Activated naive CD8-positive, alpha-beta T cell treated with anti-CD3 and anti-CD28 coated beads for 36 hours (primary cell): Measurements from ENCODE around the gene CDRT4. TPM values are rescaled to one million over a fixed set of nuclear protein-coding genes. Genes with fewer than 3 reads are reported as not detected.

Experiments
- DNase-seq: peaks from one replicate; pipeline ENCODE4 v3.0.0; 2021
- H3K27ac Mint-ChIP-seq: one replicate; pipeline ENCODE4 v1.8.0; 2022; ENCODE audit warnings: mild to moderate bottlenecking, moderate library complexity, mixed read lengths
- H3K27me3 Mint-ChIP-seq: one replicate; pipeline ENCODE4 v1.8.0; 2022; ENCODE audit warnings: mild to moderate bottlenecking, mixed read lengths
- H3K36me3 Mint-ChIP-seq: one replicate; pipeline ENCODE4 v1.8.0; 2021; ENCODE audit warnings: mild to moderate bottlenecking, mixed read lengths
- H3K4me1 Mint-ChIP-seq: one replicate; pipeline ENCODE4 v1.8.0; 2021; ENCODE audit warnings: mixed read lengths
- H3K4me3 Mint-ChIP-seq: one replicate; pipeline ENCODE4 v1.8.0; 2022; ENCODE audit warnings: mild to moderate bottlenecking, moderate library complexity, mixed read lengths
- H3K9me3 Mint-ChIP-seq: one replicate; pipeline ENCODE4 v1.8.0; 2022; ENCODE audit warnings: mixed read lengths
- total RNA-seq, 2 experiments: library from RNA; stranded (reverse); gene quantifications; one replicate each; pipeline ENCODE4 v1.2.3, GENCODE V29; 2021

CDRT4 gene
- total RNA-seq, 2 experiments from 2014 or later, result 1.9 to 3.2 TPM

- peak; percentile 26 for DNase-seq
- peaks cover 16% of the 10 kb centered on the region for H3K4me1 Mint-ChIP-seq
- H3K36me3 Mint-ChIP-seq, result peaks cover 41% of the 10 kb centered on the region
- H3K27ac Mint-ChIP-seq, result peak overlapping the region; percentile 25
- H3K4me3 Mint-ChIP-seq, result no peak overlapping the region
- H3K9me3 Mint-ChIP-seq, result peaks cover 11% of the 10 kb centered on the region
- no peaks in the 10 kb centered on the region for H3K27me3 Mint-ChIP-seq
Observed at GRCh38 chr17:15436473-15437302, 30.7 kb downstream of the CDRT4 start.

DNA sequence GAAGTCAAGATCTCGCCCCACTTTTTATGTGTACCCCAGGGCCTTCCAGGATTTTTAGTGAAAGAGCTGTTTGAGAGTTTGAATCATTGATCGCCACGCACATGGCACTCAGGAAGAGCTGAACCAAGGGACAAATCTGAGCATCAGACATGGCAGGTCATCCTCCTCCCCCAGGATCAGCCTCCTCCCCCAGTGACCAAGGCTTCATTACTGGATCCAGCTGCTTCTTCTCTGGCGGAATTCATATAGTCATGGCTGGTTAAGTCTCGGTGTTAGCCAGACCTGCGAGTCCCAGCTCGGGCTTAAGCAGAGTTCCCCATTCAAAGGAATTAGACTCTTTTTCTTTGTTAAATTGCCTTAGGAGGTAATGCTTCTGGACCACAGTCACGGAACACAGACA, 32.5 kb downstream of the CDRT4 start:
- H3K9me3 Mint-ChIP-seq, result peaks cover 11% of the 10 kb centered on the region
- no peak overlapping the region for H3K4me3 Mint-ChIP-seq
- H3K4me1 Mint-ChIP-seq, result peaks cover 16% of the 10 kb centered on the region
- peaks cover 35% of the 10 kb centered on the region for H3K36me3 Mint-ChIP-seq
- no peaks in the 10 kb centered on the region for H3K27me3 Mint-ChIP-seq
- H3K27ac Mint-ChIP-seq, result no peak overlapping the region
- DNase-seq, result no peak

GRCh38 chr17:15432807-15433611, 34.4 kb downstream of the CDRT4 start:
- DNase-seq, result no peak
- Mint-ChIP-seq H3K27ac (no peak overlapping the region), H3K27me3 (no peaks in the 10 kb centered on the region), H3K9me3 (peaks cover 11% of the 10 kb centered on the region), H3K36me3 (peaks cover 22% of the 10 kb centered on the region), H3K4me3 (no peak overlapping the region), H3K4me1 (peaks cover 16% of the 10 kb centered on the region)

DNA sequence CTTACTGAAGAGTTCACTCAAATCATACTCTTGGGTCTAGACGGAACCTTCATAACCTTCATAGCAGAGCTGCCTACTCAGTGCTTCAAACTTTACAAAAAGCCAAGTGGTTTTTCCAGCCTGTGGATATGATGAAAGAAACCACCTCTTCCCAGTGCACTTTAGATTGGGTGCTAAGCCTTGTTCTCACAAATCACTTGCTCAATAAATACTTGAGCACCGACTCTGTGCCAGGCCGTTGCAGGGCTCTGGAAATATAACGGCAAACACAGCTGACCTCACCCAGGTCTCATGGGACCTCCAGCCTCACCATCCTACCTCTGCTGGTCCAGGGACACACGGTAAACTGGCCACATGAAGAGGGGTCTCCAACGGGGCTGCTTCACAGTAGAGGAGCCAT, 35.7 kb downstream of the CDRT4 start:
- peaks cover 2% of the 10 kb centered on the region for H3K9me3 Mint-ChIP-seq
- no peak overlapping the region for H3K27ac Mint-ChIP-seq
- H3K4me3 Mint-ChIP-seq, result no peak overlapping the region
- DNase-seq, result no peak
- peaks cover 8% of the 10 kb centered on the region for H3K4me1 Mint-ChIP-seq
- H3K27me3 Mint-ChIP-seq, result no peaks in the 10 kb centered on the region
- H3K36me3 Mint-ChIP-seq, result peaks cover 10% of the 10 kb centered on the region

DNA sequence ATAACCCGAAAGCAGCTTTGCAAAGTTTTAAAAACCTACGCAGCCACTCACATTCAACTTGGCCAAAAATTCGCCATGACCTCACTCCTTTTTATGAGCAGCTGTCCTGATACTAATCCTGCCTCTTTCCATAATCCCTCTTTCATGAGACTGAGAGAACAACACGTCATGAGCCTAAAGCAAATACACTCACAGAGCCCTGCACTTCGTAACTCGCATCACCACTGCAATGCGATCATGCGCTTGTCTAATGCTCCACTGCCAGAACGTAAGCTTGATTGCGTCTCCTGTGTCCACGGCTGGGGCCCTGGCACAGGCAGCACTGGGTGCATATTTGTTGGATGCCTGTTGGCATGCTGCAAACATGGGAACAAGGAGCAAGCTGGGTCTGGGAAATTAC, 36.2 kb downstream of the CDRT4 start:
- Mint-ChIP-seq H3K9me3 (peaks cover 6% of the 10 kb centered on the region), H3K27me3 (no peaks in the 10 kb centered on the region), H3K4me3 (no peak overlapping the region), H3K36me3 (peaks cover 8% of the 10 kb centered on the region), H3K4me1 (peaks cover 2% of the 10 kb centered on the region), H3K27ac (no peak overlapping the region)
- DNase-seq, result no peak

DNA sequence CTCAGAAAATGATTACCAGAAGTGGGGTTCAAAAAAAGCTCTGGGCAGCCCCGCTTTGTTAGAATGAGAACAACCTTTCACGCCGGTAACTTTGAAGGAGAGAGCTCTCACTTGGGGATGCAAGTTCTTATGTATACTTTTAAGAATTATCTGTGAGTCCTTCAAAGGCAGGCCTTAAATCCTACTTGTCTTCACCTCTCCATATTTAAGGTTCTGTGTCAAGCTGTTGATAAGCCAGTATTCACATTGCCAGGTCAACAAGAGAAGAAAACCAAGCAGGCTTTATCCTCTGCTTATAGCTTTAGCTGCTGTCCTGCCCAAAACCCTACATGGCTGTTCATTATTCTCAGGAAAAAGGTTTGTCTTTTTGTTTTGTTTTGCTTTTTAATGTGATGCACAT, 42.9 kb downstream of the CDRT4 start:
- Mint-ChIP-seq H3K27me3 (no peaks in the 10 kb centered on the region), H3K9me3 (peaks cover 4% of the 10 kb centered on the region), H3K4me1 (no peaks in the 10 kb centered on the region), H3K4me3 (no peak overlapping the region), H3K36me3 (peaks cover 2% of the 10 kb centered on the region), H3K27ac (no peak overlapping the region)
- DNase-seq, result no peak

DNA sequence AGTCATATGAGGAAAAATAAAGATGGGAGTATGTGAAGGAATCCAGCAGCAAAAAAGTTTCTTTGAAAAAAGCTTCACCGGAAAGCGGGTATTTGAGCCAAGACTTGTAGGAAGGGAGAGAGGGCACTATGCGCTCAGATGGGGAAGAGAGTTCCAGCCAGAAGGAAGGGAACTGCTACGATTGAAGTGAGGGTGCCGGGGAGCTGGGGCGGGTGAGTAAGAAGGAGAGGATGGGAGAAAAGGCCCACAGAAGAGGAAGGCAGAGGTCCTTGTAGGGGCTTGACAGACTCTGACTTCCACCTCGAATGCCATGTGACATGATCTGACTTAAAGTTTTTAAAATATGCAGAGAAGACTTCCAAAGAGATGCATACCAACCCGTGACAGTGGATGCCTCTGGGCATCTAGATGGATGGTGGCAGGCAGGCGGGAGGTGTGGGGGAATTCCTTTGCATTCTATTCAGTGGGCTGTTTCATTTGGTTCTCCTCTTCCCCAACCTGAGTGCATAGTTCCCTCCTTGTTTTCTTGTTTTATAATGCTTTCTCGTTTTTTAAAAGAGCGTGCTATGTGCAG, 44.9 kb downstream of the CDRT4 start:
- Mint-ChIP-seq H3K4me1 (no peaks in the 10 kb centered on the region), H3K27ac (no peak overlapping the region), H3K4me3 (no peak overlapping the region), H3K36me3 (no peaks in the 10 kb centered on the region), H3K9me3 (peaks cover 4% of the 10 kb centered on the region), H3K27me3 (no peaks in the 10 kb centered on the region)
- DNase-seq, result no peak

- Mint-ChIP-seq H3K27ac (no peak overlapping the region), H3K27me3 (no peaks in the 10 kb centered on the region), H3K9me3 (no peaks in the 10 kb centered on the region), H3K36me3 (no peaks in the 10 kb centered on the region), H3K4me1 (no peaks in the 10 kb centered on the region), H3K4me3 (no peak overlapping the region)
- DNase-seq, result no peak
Observed at GRCh38 chr17:15418781-15419180, 48.6 kb downstream of the CDRT4 start.

- no peak overlapping the region for H3K4me3 Mint-ChIP-seq
- no peaks in the 10 kb centered on the region for H3K9me3 Mint-ChIP-seq
- no peaks in the 10 kb centered on the region for H3K36me3 Mint-ChIP-seq
- peaks cover 1% of the 10 kb centered on the region for H3K4me1 Mint-ChIP-seq
- no peak overlapping the region for H3K27ac Mint-ChIP-seq
- H3K27me3 Mint-ChIP-seq, result no peaks in the 10 kb centered on the region
- no peak for DNase-seq
Observed at GRCh38 chr17:15414532-15415306, 52.7 kb downstream of the CDRT4 start.

GRCh38 chr17:15413101-15413771, 54.2 kb downstream of the CDRT4 start:
- H3K36me3 Mint-ChIP-seq, result no peaks in the 10 kb centered on the region
- H3K9me3 Mint-ChIP-seq, result no peaks in the 10 kb centered on the region
- no peak overlapping the region for H3K27ac Mint-ChIP-seq
- no peak overlapping the region for H3K4me3 Mint-ChIP-seq
- H3K27me3 Mint-ChIP-seq, result no peaks in the 10 kb centered on the region
- H3K4me1 Mint-ChIP-seq, result peaks cover 1% of the 10 kb centered on the region
- DNase-seq, result no peak

DNA sequence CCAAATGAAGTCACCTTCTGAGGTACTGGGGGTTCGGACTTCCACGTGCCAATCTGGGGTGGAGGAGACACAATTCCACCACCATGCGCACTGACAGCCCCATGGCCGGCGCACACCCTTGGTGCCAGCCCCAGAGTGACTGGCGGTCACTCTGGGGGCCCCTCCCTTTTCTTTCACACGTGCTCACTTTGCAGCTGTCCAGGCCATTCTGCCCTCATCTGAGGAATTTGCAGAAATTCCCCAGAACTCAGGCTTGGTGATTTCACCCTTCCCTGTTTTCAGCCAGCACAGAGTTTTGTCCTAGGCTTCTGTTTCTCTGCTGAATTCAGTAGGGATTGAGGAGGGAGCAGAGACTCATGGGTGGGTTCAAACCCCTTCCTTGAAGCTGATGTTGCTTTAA, 54.8 kb downstream of the CDRT4 start:
- no peaks in the 10 kb centered on the region for H3K27me3 Mint-ChIP-seq
- no peaks in the 10 kb centered on the region for H3K9me3 Mint-ChIP-seq
- no peaks in the 10 kb centered on the region for H3K36me3 Mint-ChIP-seq
- peaks cover 1% of the 10 kb centered on the region for H3K4me1 Mint-ChIP-seq
- no peak overlapping the region for H3K4me3 Mint-ChIP-seq
- DNase-seq, result no peak
- no peak overlapping the region for H3K27ac Mint-ChIP-seq

- no peak overlapping the region for H3K4me3 Mint-ChIP-seq
- DNase-seq, result no peak
- no peaks in the 10 kb centered on the region for H3K27me3 Mint-ChIP-seq
- no peaks in the 10 kb centered on the region for H3K9me3 Mint-ChIP-seq
- H3K36me3 Mint-ChIP-seq, result no peaks in the 10 kb centered on the region
- H3K27ac Mint-ChIP-seq, result no peak overlapping the region
- peaks cover 1% of the 10 kb centered on the region for H3K4me1 Mint-ChIP-seq
Observed at GRCh38 chr17:15411384-15412198, 55.8 kb downstream of the CDRT4 start.

GRCh38 chr17:15409721-15410250, 57.6 kb downstream of the CDRT4 start:
- no peaks in the 10 kb centered on the region for H3K9me3 Mint-ChIP-seq
- no peaks in the 10 kb centered on the region for H3K36me3 Mint-ChIP-seq

More at GRCh38 chr17:15409721-15410250, 57.6 kb downstream of the CDRT4 start:
- peaks cover 1% of the 10 kb centered on the region for H3K4me1 Mint-ChIP-seq
- no peaks in the 10 kb centered on the region for H3K27me3 Mint-ChIP-seq
- H3K4me3 Mint-ChIP-seq, result no peak overlapping the region
- H3K27ac Mint-ChIP-seq, result no peak overlapping the region
- DNase-seq, result no peak
